NCI-H2081 (cell line): ENCODE measurements around the gene COQ4.
A peak's percentile ranks its signal among the peaks of the same experiment; 100 is the strongest.

Experiments used
- DNase-seq, 2 experiments: peaks; one replicate each; lab custom pipeline; 2025; lab: John Stamatoyannopoulos, UW

Gene COQ4

GRCh38 chr9:128340691-128341434 lies 18.2 kb downstream of the COQ4 start:
- no peak for DNase-seq

- peak; percentile 71 for DNase-seq
Measured at GRCh38 chr9:128341435-128341849, 18.8 kb downstream of the COQ4 start.

DNA sequence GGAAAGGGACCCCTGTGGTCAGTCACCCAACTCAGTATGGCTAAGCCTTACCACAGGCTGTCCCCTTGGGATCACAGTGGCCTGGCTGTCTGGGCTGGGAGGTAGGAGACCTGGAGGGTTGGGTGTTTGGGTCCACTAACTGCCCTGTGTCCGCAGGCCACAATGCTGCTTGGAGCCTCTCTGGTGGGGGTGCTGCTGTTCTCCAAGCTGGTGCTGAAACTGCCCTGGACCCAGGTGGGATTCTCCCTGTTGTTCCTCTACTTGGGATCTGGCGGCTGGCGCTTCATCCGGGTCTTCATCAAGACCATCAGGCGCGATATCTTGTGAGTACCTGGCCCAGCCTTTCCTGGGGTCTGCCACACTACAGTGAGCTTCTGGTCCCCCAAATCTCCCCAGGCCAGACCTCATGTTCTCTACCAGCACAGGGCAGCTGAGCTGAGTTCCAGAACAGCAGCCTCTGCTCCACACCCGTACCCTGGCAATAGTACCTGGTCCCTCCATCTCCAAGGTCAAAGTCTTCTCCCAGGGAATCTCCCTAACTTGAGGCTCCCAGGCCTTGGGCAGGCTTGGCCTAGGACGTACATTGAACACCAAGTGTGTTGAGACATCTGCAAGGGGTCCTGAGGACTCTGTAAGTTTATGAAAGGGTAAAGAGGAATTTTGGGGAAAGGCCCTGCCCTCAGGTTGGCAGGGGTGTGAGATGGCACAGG lies 20.5 kb downstream of the COQ4 start:
- no peak for DNase-seq

- DNase-seq = no peak
Measured at GRCh38 chr9:128343855-128344254, 21.2 kb downstream of the COQ4 start.

- DNase-seq = no peak
Measured at GRCh38 chr9:128344931-128345605, 22.4 kb downstream of the COQ4 start.

DNA sequence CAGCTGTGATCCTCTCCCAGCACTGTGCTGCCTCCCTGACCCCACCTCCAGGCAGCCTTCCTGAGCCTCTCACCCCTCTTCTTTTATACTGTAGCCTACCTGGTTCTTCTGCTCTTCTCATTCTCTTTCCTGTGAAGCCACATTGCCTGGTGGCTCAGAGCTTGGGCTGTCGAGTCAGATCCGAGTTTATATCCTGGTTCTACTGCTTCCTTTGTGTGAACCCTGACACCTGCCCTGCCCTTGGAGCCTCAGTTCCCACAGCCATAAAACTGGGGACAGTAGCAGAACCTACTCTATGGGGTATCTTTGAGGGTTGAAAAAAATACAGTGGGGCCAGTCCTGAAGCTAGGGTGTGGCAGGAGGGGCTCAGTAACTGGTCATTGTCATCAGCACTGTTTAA lies 26.5 kb downstream of the COQ4 start:
- DNase-seq = no peak

DNA sequence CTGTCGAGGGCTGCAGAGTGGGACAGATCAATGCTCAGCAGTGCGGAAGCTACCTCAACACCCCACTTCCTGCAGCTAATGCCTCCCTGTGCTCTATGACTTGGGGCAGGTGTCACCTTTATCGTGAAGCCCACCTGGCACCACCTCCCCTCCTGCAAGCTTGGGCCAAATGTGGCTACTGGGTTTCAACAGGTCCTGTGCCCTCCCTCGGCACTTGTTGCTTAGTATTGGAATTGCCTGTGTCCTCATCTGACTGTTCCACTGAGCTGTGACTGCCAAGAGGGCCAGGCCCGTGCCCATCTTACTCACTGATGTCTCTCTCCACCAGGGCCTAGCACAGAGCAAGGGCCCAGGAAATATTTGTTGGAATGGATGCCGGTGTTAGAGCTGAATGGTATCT lies 27.1 kb downstream of the COQ4 start:
- DNase-seq = no peak

DNA sequence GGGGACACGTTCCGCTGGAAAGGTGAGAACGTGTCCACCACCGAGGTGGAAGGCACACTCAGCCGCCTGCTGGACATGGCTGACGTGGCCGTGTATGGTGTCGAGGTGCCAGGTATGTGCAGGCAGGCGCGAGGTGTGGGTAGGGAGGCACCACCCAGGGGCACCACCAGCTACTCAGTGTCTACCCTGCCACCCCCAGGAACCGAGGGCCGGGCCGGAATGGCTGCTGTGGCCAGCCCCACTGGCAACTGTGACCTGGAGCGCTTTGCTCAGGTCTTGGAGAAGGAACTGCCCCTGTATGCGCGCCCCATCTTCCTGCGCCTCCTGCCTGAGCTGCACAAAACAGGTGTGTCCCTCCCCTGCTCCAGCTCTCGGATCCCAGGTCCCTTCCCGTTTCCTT lies 32.8 kb downstream of the COQ4 start:
- no peak for DNase-seq

GRCh38 chr9:128358090-128358489 lies 35.5 kb downstream of the COQ4 start:
- DNase-seq = no peak

DNA sequence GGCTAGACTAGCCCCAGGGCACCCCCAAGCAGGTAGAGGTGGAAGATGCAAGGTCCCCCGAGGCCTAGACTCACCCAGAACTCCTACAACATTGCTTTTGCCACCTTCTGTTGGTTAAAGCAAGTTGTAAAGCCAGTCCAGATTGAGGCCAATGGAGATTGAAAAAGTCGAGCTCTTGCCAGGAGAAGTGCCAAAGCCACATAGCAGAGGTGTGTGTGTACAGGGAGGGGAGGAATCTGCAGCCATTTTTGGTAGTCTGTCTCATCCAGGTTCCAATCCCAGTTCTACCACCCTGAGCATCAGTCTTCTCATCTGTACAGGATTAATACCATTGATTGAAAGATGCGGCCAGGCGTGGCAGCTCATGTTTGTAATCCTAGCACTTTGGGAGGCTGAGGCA lies 36.2 kb downstream of the COQ4 start:
- DNase-seq = no peak

DNA sequence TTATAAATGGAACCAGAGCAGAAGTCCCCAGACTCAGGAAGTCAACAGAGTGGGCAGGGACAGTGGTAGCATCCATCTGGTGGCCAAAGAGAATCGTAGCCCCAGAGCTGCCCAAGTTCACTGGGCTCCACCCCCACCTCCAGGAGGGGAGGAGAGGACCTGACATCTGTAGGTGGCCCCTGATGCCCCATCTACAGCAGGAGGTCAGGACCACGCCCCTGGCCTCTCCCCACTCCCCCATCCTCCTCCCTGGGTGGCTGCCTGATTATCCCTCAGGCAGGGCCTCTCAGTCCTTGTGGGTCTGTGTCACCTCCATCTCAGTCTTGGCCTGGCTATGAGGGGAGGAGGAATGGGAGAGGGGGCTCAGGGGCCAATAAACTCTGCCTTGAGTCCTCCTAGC lies 38.2 kb downstream of the COQ4 start:
- no peak for DNase-seq

DNA sequence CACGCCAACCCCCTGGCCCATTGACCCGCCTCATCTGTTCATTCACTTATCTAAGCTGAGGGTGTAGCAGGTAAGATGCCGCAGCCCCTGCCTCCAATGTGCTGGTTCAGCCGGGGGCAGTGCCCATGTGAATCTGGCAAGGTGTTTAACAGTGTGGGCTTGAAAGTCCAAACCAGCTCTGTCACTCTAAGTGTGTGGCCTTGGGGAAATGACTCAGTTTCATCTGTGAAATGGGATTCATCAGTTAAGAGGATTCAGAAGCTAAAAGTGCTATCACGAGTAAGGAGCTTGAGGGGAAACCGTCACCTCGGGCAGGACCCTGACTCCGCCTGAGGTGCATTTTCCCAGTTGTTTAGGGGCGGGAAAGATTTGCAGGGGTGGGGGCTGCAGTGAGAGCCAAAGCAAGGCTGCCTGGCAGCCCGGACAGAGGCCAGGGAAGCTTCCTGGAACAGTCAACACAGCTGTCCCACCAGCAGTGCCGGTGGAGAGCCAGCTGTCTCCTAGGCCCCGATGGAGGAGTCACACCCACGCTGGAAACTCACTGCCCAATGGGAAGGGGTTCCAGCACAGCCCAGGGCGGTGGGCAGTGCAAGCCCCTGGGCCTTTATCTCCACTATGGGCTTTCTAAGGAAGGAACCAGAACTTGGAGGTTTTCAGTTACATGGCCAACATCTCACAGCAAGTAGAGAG lies 38.8 kb downstream of the COQ4 start:
- peak in 1 of 2 experiments; percentile 56 for DNase-seq

DNA sequence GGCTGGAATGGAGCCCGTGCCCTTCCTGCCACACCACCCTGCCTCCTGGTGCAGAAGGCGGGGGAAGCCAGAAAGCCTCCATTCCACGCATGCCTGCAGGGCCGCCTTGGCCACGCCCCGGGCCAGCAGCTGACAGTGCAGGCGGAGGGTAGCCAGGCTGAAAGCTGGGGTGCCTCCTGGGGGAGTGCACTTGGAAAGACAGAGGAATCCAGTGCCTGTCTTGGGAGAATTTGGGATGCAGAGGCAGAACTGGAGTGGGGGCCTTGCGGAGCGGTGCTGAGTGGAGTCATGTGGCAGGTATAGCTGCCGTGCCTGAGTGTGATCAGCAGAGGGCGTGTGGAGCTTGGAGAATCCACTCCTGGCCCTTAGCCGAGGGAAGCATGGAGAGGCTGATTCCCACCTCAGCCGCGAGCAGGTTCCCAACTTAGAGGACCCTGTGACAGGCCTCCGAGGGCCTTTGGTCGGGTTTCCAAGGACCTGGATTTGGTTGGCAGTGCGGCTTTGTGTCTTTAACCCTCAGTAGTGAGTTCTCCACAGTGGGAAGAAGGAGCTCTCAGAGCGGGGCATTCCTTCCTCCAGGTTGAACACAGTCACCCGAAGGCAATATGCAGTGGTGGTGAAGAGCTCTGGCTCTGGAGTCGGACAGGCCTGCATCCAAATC lies 39.5 kb downstream of the COQ4 start:
- DNase-seq = peak; percentile 80 to 85

DNA sequence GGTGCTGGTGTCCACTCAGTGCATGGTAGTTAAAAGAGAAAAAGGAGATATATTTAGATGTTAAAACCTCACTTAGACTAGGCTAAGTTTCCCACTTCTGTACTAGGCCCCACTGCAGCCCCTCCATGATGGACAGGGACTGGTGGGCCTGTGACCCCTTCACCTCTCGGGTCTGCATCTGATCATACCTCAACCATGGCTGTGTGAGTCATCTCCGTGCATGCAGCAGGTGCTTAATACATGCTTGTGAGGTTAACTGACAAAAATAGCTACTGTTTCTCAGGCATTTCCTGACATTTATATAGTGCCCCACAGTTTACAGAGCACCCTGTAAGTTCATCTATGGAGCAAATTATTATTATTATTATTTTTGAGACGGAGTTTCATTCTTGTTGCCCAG lies 40.1 kb downstream of the COQ4 start:
- DNase-seq = no peak

DNA sequence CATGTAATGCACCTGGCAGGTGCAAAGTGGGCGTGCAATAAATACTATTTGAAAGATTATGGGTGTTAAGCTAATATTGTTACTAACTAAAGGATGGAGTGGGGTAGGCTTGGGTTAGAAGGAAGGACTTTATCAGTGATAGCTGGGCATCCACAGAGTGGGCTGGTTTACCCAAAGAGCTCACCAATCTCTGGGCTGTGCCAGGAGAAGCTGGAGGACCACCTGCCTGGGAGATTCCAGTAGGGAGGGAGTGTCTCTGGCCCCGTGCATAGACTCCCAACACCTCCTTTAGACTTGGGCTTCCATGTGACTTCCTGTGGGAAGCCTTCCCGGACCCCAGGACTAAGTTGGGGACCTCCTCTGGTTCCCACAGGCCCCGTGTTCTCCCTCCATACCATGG lies 42.9 kb downstream of the COQ4 start:
- DNase-seq = peak; percentile 38 to 65

- DNase-seq = no peak
Measured at GRCh38 chr9:128369024-128369706, 46.5 kb downstream of the COQ4 start.

DNA sequence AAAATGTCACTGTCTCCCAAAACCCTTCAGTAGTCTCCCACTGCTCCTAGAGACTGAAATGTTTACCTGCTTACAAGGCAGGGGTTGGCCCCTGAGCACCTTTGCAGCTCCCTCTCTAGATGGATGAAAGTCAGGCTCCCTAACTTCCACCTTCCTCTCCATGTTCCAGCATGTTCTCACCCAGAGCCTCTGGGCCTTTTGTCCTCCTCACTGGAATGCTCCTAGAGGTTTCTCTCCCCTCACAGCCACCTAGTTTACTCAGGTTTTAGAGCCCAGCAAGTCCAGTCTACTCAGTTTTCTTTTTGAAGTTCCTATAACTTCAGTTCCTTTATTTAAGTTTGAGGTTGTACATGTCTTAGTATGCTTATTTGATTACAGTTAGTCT lies 47.7 kb downstream of the COQ4 start:
- no peak for DNase-seq

DNA sequence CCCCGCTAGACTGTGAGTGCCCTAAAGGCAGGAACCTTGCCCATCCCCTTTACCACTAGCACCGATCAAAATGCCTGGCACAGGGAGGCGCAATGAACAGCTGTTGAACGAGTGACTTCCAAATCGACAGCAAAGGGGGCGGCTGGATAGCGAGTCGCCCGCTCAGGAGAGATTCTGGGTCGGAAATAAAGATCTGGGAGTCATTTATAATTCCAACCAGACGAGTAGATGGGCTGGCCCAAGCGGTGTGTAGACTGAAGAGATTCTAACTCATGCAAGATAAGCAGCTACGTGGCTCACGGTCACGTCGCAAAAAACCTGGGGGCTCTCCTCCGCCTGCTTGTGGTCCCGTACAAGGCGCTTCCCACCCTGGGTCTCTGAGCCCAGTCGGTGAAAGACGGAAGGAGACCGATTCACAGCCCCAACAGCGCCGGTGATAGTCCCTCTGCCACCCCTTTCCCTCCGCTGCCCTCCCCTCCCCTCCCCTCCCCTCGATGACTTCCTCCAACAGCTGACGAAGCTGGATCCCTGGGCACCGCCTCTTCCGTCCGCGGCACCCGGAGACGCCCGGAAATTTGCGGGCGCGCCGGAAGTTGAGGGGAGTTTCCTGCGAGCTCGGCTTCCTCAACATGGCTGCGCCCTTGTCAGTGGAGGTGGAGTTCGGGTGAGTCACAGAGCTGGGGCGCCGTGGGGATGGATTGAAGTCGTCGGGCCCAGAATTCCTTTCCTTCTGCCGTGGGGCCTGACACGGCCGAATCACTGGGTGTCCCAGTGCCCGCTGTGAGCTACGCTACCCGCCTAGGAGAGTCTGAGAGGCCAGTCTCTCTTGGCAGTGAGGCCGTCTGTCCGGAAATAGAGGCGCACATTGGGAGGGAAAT lies 48.4 kb downstream of the COQ4 start, which contains the start of gene URM1:
URM1 (plus strand) TSS at position 623 of the 878 bp plus-strand sequence; CDS start at position 630, 7 bp downstream.
- peak; percentile 91 to 96 for DNase-seq

GRCh38 chr9:128371630-128372117 lies 49.0 kb downstream of the COQ4 start:
- no peak for DNase-seq

- no peak for DNase-seq
Measured at GRCh38 chr9:128372188-128372641, 49.6 kb downstream of the COQ4 start.
